HCT116 (cell line): ENCODE results near the gene CCDC197. TPM values are rescaled to one million over a fixed set of nuclear protein-coding genes. Genes with fewer than 3 reads are reported as not detected.

Experiments
- ATAC-seq: fragments of 200-7000 bp; cut with Tn5 transposase; 2 replicates; pipeline ENCODE4 v1.9.1; 2020; ENCODE audit warnings: mild to moderate bottlenecking, moderate library complexity
- BruUV-seq: library from RNA; stranded (reverse); fragments of 400-500 nt; replicated peaks from 2 replicates; lab custom pipeline; 2021; lab: Mats Ljungman, UMichigan
- CTCF ChIA-PET: fragments of 300-600 bp; sonication (Branson Sonifier 250); formaldehyde crosslinking; loops from one replicate; lab custom pipeline; 2021; ENCODE audit warnings: antibody characterized with exemption; lab: Charles Lee
- POLR2A ChIA-PET: fragments of 300-600, 350-600 bp; sonication (Branson Sonifier 250); formaldehyde crosslinking; loops from one replicate; lab custom pipeline; 2021; ENCODE audit warnings: antibody characterized with exemption; lab: Charles Lee
- RAD21 ChIA-PET, 2 experiments: fragments of 300-600 bp; sonication (Branson Sonifier 250); formaldehyde crosslinking; loops; one replicate each; lab custom pipeline; 2023; ENCODE audit warnings: low total read pairs in 2 of 2; ENCODE audit not compliant: uncharacterized antibody in 2 of 2, unreplicated experiment in 2 of 2, low non-redundant PET in 1 of 2; lab: Charles Lee
- DNase-seq: peaks from one replicate; pipeline ENCODE4 v3.0.0-alpha.2; 2010; ENCODE audit warnings: low read depth, low spot score
- H2AFZ ChIP-seq: fragments of 200-600 bp; shearing (Covaris generic), sonication (generic); 2 replicates; pipeline ENCODE4 v1.6.1; 2017; ENCODE audit warnings: low read depth, mixed run types, mixed read lengths, antibody characterized with exemption, low read length; ENCODE audit not compliant: poor library complexity, severe bottlenecking
- H3K27ac ChIP-seq: 2 replicates; pipeline ENCODE4 v1.5.1; 2012; ENCODE audit warnings: low read depth, low read length
- H3K27me3 ChIP-seq: fragments of 200-600 bp; sonication (generic); 2 replicates; pipeline ENCODE4 v1.6.1; 2016; ENCODE audit warnings: mixed run types, low read length, mixed read lengths; ENCODE audit not compliant: insufficient read depth
- H3K36me3 ChIP-seq, 2 experiments: fragments of 200-500 bp in 1 of 2; fragments of 200-600 bp in 1 of 2; sonication (Bioruptor generic) in 1 of 2; sonication (generic) in 1 of 2; 2 replicates each; pipeline versions ENCODE4 v1.5.1 to v1.6.1; 2014 to 2016; ENCODE audit warnings: low read length in 2 of 2, inconsistent platforms in 1 of 2, mixed read lengths in 1 of 2, mixed run types in 1 of 2; ENCODE audit not compliant: insufficient read depth in 2 of 2, control insufficient read depth in 1 of 2
- H3K4me1 ChIP-seq, 2 experiments: fragments of 200-600 bp in 1 of 2; sonication (generic) in 1 of 2; 2 replicates each; pipeline versions ENCODE4 v1.5.1 to v1.6.1; 2012 to 2017; ENCODE audit warnings: low read length in 2 of 2, inconsistent platforms in 1 of 2, mild to moderate bottlenecking in 1 of 2, mixed read lengths in 1 of 2, mixed run types in 1 of 2, moderate library complexity in 1 of 2; ENCODE audit not compliant: insufficient read depth in 2 of 2, control insufficient read depth in 1 of 2
- H3K4me2 ChIP-seq: fragments of 200-600 bp; sonication (generic); 2 replicates; pipeline ENCODE4 v1.6.1; 2017; ENCODE audit warnings: mixed run types, low read length, mixed read lengths
- H3K4me3 ChIP-seq, 2 experiments: fragments of 200-600 bp in 1 of 2; sonication (generic) in 1 of 2; replicated peaks in 1 of 2; 2 replicates each; pipeline ENCODE4 v1.5.1; 2011 to 2016; ENCODE audit warnings: low read length in 2 of 2, control low read depth in 1 of 2, low read depth in 1 of 2, mild to moderate bottlenecking in 1 of 2, mixed read lengths in 1 of 2, mixed run types in 1 of 2
- H3K79me2 ChIP-seq: fragments of 200-600 bp; sonication (generic); 2 replicates; pipeline ENCODE4 v1.6.1; 2017; ENCODE audit warnings: mild to moderate bottlenecking, mixed run types, low read length, moderate library complexity, mixed read lengths; ENCODE audit not compliant: insufficient read depth
- H3K9ac ChIP-seq: fragments of 200-600 bp; sonication (generic); 2 replicates; pipeline ENCODE4 v1.6.1; 2016; ENCODE audit warnings: low read length, mixed read lengths
- H3K9me2 ChIP-seq: fragments of 200-600 bp; sonication (generic), shearing (Covaris generic); 2 replicates; pipeline ENCODE4 v1.6.1; 2017; ENCODE audit warnings: mixed run types, mild to moderate bottlenecking, moderate library complexity; ENCODE audit not compliant: insufficient read depth
- H3K9me3 ChIP-seq, 2 experiments: fragments of 200-500 bp in 1 of 2; fragments of 200-600 bp in 1 of 2; sonication (Bioruptor generic) in 1 of 2; sonication (generic) in 1 of 2; 2 replicates each; pipeline ENCODE4 v1.6.1; 2014 to 2017; ENCODE audit warnings: low read length in 2 of 2, mixed read lengths in 2 of 2, inconsistent platforms in 1 of 2, low read depth in 1 of 2, mild to moderate bottlenecking in 1 of 2, mixed run types in 1 of 2, moderate library complexity in 1 of 2; ENCODE audit not compliant: control insufficient read depth in 1 of 2, insufficient read depth in 1 of 2
- H4K20me1 ChIP-seq: fragments of 200-600 bp; sonication (generic), shearing (Covaris generic); 2 replicates; pipeline ENCODE4 v1.6.1; 2017; ENCODE audit warnings: mixed run types, mild to moderate bottlenecking, moderate library complexity; ENCODE audit not compliant: insufficient read depth
- CBX3 ChIP-seq: IDR thresholded peaks from 2 replicates; pipeline ENCODE4 v1.6.1; 2012; ENCODE audit warnings: low read depth
- CTCF ChIP-seq, 3 experiments: fragments of 200-600 bp in 1 of 3; sonication (generic) in 1 of 3; IDR thresholded peaks in 2 of 3; conservative IDR thresholded peaks in 1 of 3; 2 replicates each; pipeline ENCODE4 v1.5.1; 2012 to 2017; ENCODE audit warnings: low read depth in 2 of 3, low read length in 2 of 3, antibody characterized with exemption in 1 of 3, borderline replicate concordance in 1 of 3, control low read depth in 1 of 3, mild to moderate bottlenecking in 1 of 3, mixed read lengths in 1 of 3, mixed run types in 1 of 3, moderate library complexity in 1 of 3; ENCODE audit not compliant: insufficient read depth in 1 of 3
- EGR1 ChIP-seq: IDR thresholded peaks from 2 replicates; pipeline ENCODE4 v1.6.1; 2012; ENCODE audit warnings: low read depth
- ELF1 ChIP-seq: IDR thresholded peaks from 2 replicates; pipeline ENCODE4 v1.6.1; 2012; ENCODE audit warnings: low read depth, borderline replicate concordance
- EZH2 ChIP-seq: fragments of 200-600 bp; sonication (generic); IDR thresholded peaks from 2 replicates; pipeline ENCODE4 v1.6.1; 2017; ENCODE audit warnings: antibody characterized with exemption, mixed run types
- EZH2phosphoT487 ChIP-seq: fragments of 200-600 bp; IDR thresholded peaks from 2 replicates; pipeline ENCODE4 v1.6.1; 2018; ENCODE audit warnings: antibody characterized with exemption, borderline replicate concordance
- FOSL1 ChIP-seq: IDR thresholded peaks from 2 replicates; pipeline ENCODE4 v1.6.1; 2012; ENCODE audit warnings: low read depth
- JUND ChIP-seq: IDR thresholded peaks from 2 replicates; pipeline ENCODE4 v1.6.1; 2012
- MAX ChIP-seq: IDR thresholded peaks from 2 replicates; pipeline ENCODE4 v1.6.1; 2012
- POLR2A ChIP-seq: IDR thresholded peaks from 2 replicates; pipeline ENCODE4 v1.7.0; 2011; ENCODE audit warnings: borderline replicate concordance; ENCODE audit not compliant: insufficient read depth, insufficient read length; ENCODE audit errors: extremely low read depth
- POLR2AphosphoS5 ChIP-seq: IDR thresholded peaks from 2 replicates; pipeline ENCODE4 v1.6.1; 2011; ENCODE audit warnings: mild to moderate bottlenecking, low read depth, low read length, moderate library complexity
- RAD21 ChIP-seq: IDR thresholded peaks from 2 replicates; pipeline ENCODE4 v1.6.1; 2012; ENCODE audit warnings: low read depth, mild to moderate bottlenecking
- SIN3A ChIP-seq: IDR thresholded peaks from 2 replicates; pipeline ENCODE4 v1.6.1; 2012; ENCODE audit warnings: low read depth
- SRF ChIP-seq: IDR thresholded peaks from 2 replicates; pipeline ENCODE4 v1.6.1; 2012; ENCODE audit warnings: low read depth
- TCF7L2 ChIP-seq: IDR thresholded peaks from 2 replicates; pipeline ENCODE4 v1.7.0; 2011; ENCODE audit warnings: borderline replicate concordance, inconsistent platforms; ENCODE audit not compliant: insufficient read depth, insufficient read length; ENCODE audit errors: extremely low read depth
- YY1 ChIP-seq: IDR thresholded peaks from 2 replicates; pipeline ENCODE4 v1.6.1; 2011; ENCODE audit warnings: low read length, low read depth, moderate library complexity, mild to moderate bottlenecking; ENCODE audit not compliant: insufficient replicate concordance; ENCODE audit errors: extremely low read depth
- ZBTB33 ChIP-seq: IDR thresholded peaks from 2 replicates; pipeline ENCODE4 v1.6.1; 2011; ENCODE audit warnings: mild to moderate bottlenecking, low read length, moderate library complexity; ENCODE audit not compliant: insufficient replicate concordance; ENCODE audit errors: extremely low read depth
- ZFX ChIP-seq: fragments of 450-650 bp; IDR thresholded peaks from 2 replicates; pipeline ENCODE4 v1.6.1; 2017
- ZNF274 ChIP-seq: fragments of 200-500 bp; sonication (Bioruptor generic); IDR thresholded peaks from 2 replicates; pipeline ENCODE4 v1.6.1; 2014; ENCODE audit warnings: mild to moderate bottlenecking, low read depth, low read length, inconsistent platforms
- intact Hi-C: fragments of 100-400 bp; cut with micrococcal nuclease; formaldehyde crosslinking; loops from 2 replicates; pipeline ENCODE4 v1.10.0; 2022
- total RNA-seq: library from RNA; stranded (reverse); gene quantifications from one replicate; pipeline ENCODE4 v1.2.1, GENCODE V29; 2021; ENCODE audit not compliant: unreplicated experiment

CCDC197 gene
- total RNA-seq, 1 experiment from 2014 or later: not detected

GRCh38 chr14:93964820-93965286, 32.2 kb upstream of the CCDC197 start:
- Histone ChIP-seq H3K4me1 (peaks cover 8 to 46% of the 10 kb centered on the region in 2 experiments), H3K9me2 (no peaks in the 10 kb centered on the region), H3K4me3 (no peak overlapping the region), H3K27me3 (no peaks in the 10 kb centered on the region), H3K36me3 (no peaks in the 10 kb centered on the region), H3K27ac (no peak overlapping the region), H3K9me3 (no peaks in the 10 kb centered on the region), H3K9ac (no peak overlapping the region), H3K4me2 (peak overlapping the region; percentile 2; the same call in 1 of the 2 replicates), H3K79me2 (no peaks in the 10 kb centered on the region), H4K20me1 (no peaks in the 10 kb centered on the region), H2AFZ (no peak overlapping the region)
- CTCF ChIA-PET: interaction anchor here (8.7 kb wide), 1 partner anchor 25 kb away, joined by 120 read pairs; no protein-coding TSS in a partner anchor
- ATAC-seq (no peak), DNase-seq (no peak)
- BruUV-seq: no TSS peak
- RAD21 ChIA-PET: no interaction called here
- no peak for TF ChIP-seq FOSL1
- no peak for TF ChIP-seq ZNF274
- TF ChIP-seq JUND: no peak
- TF ChIP-seq ZBTB33: no peak
- no peak for TF ChIP-seq YY1
- TF ChIP-seq RAD21: no peak
- TF ChIP-seq ZFX: no peak
- TF ChIP-seq POLR2AphosphoS5: no peak
- no peak for TF ChIP-seq CTCF (IDR thresholded peaks at IDR 0.05 in 2 of 3, conservative IDR thresholded peaks at IDR 0.05 in 1 of 3; ENCODE audit: borderline replicate concordance in 1 of 3, insufficient read depth in 1 of 3, low read depth in 2 of 3, low read length in 2 of 3)
- TF ChIP-seq CBX3: no peak
- TF ChIP-seq POLR2A: no peak
- TF ChIP-seq MAX: no peak
- no peak for TF ChIP-seq EZH2phosphoT487
- TF ChIP-seq EZH2: no peak
- TF ChIP-seq EGR1: no peak
- TF ChIP-seq ELF1: no peak
- TF ChIP-seq SIN3A: no peak
- no peak for TF ChIP-seq TCF7L2
- no peak for TF ChIP-seq SRF
- intact Hi-C loops: no loop called here
- POLR2A ChIA-PET: no interaction called here
